Measurements from ENCODE around the gene KCNC2. TPM values are rescaled to one million over a fixed set of nuclear protein-coding genes. Genes with fewer than 3 reads are reported as not detected.

KCNC2 gene
- total RNA-seq, 1 experiment from 2014 or later: not detected

- Histone ChIP-seq H3K9me3 (ENCODE audit: control insufficient read depth, insufficient read depth, low read depth, low read length) (0 out of 2 replicates have a peak, but pooled peaks cover 2% of the 10 kb centered on the region), H3K4me1 (ENCODE audit: control insufficient read depth, insufficient read depth, low read length) (no peaks in the 10 kb centered on the region), H3K27ac (ENCODE audit: low read length) (no peak overlapping the region), H3K27me3 (ENCODE audit: control insufficient read depth, insufficient read depth, low read length) (no peaks in the 10 kb centered on the region), H3K4me3 (ENCODE audit: low read depth in 2 of 2, low read length in 2 of 2) (no peak overlapping the region), H3K36me3 (ENCODE audit: control insufficient read depth, insufficient read depth, low read length) (no peaks in the 10 kb centered on the region)
- ATAC-seq (no peak), DNase-seq (ENCODE audit: low read depth, low spot score) (no peak)
- BruUV-seq (replicated peaks): no TSS peak
- in situ Hi-C loops (cut with HindIII; ENCODE audit: low pct_unique_long_range_greater_than_20kb, low sequenced_read_pairs) (no loop called here), intact Hi-C loops (cut with micrococcal nuclease; ENCODE audit: unreplicated experiment) (no loop called here)
- POLR2A ChIA-PET: no interaction called here
- TF ChIP-seq, protein P1, sequence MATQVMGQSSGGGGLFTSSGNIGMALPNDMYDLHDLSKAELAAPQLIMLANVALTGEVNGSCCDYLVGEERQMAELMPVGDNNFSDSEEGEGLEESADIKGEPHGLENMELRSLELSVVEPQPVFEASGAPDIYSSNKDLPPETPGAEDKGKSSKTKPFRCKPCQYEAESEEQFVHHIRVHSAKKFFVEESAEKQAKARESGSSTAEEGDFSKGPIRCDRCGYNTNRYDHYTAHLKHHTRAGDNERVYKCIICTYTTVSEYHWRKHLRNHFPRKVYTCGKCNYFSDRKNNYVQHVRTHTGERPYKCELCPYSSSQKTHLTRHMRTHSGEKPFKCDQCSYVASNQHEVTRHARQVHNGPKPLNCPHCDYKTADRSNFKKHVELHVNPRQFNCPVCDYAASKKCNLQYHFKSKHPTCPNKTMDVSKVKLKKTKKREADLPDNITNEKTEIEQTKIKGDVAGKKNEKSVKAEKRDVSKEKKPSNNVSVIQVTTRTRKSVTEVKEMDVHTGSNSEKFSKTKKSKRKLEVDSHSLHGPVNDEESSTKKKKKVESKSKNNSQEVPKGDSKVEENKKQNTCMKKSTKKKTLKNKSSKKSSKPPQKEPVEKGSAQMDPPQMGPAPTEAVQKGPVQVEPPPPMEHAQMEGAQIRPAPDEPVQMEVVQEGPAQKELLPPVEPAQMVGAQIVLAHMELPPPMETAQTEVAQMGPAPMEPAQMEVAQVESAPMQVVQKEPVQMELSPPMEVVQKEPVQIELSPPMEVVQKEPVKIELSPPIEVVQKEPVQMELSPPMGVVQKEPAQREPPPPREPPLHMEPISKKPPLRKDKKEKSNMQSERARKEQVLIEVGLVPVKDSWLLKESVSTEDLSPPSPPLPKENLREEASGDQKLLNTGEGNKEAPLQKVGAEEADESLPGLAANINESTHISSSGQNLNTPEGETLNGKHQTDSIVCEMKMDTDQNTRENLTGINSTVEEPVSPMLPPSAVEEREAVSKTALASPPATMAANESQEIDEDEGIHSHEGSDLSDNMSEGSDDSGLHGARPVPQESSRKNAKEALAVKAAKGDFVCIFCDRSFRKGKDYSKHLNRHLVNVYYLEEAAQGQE (IDR thresholded peaks at IDR 0.05; ENCODE audit: insufficient read depth in 1 of 2, low read depth in 2 of 2, low read length in 1 of 2): no peak
- CTCF ChIA-PET: no interaction called here
Observed at GRCh38 chr12:75011120-75011519, 198.5 kb downstream of the KCNC2 start.

- no TSS peak for BruUV-seq (replicated peaks)
- Histone ChIP-seq H3K27ac (ENCODE audit: low read length) (no peak overlapping the region), H3K27me3 (ENCODE audit: control insufficient read depth, insufficient read depth, low read length) (no peaks in the 10 kb centered on the region), H3K36me3 (ENCODE audit: control insufficient read depth, insufficient read depth, low read length) (no peaks in the 10 kb centered on the region), H3K4me3 (ENCODE audit: low read depth in 2 of 2, low read length in 2 of 2) (no peak overlapping the region), H3K9me3 (ENCODE audit: control insufficient read depth, insufficient read depth, low read depth, low read length) (peaks cover 2% of the 10 kb centered on the region; the same call in 1 of the 2 replicates), H3K4me1 (ENCODE audit: control insufficient read depth, insufficient read depth, low read length) (no peaks in the 10 kb centered on the region)
- in situ Hi-C loops (cut with HindIII; ENCODE audit: low pct_unique_long_range_greater_than_20kb, low sequenced_read_pairs) (no loop called here), intact Hi-C loops (cut with micrococcal nuclease; ENCODE audit: unreplicated experiment) (no loop called here)
- CTCF ChIA-PET: no interaction called here
- DNase-seq (ENCODE audit: low read depth, low spot score) (no peak), ATAC-seq (no peak)
- POLR2A ChIA-PET: no interaction called here
- TF ChIP-seq POLR2AphosphoS5 (IDR thresholded peaks at IDR 0.05; ENCODE audit: low read depth, low read length) (no peak), SIN3A (IDR thresholded peaks at IDR 0.05; ENCODE audit: borderline replicate concordance, insufficient read depth, low read depth, low read length) (no peak), TCF7L2 (IDR thresholded peaks at IDR 0.05; ENCODE audit: low read depth, low read length) (no peak)
- TF ChIP-seq, protein P2, sequence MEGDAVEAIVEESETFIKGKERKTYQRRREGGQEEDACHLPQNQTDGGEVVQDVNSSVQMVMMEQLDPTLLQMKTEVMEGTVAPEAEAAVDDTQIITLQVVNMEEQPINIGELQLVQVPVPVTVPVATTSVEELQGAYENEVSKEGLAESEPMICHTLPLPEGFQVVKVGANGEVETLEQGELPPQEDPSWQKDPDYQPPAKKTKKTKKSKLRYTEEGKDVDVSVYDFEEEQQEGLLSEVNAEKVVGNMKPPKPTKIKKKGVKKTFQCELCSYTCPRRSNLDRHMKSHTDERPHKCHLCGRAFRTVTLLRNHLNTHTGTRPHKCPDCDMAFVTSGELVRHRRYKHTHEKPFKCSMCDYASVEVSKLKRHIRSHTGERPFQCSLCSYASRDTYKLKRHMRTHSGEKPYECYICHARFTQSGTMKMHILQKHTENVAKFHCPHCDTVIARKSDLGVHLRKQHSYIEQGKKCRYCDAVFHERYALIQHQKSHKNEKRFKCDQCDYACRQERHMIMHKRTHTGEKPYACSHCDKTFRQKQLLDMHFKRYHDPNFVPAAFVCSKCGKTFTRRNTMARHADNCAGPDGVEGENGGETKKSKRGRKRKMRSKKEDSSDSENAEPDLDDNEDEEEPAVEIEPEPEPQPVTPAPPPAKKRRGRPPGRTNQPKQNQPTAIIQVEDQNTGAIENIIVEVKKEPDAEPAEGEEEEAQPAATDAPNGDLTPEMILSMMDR (IDR thresholded peaks at IDR 0.05): no peak
- TF ChIP-seq, protein P1 (IDR thresholded peaks at IDR 0.05; ENCODE audit: insufficient read depth in 1 of 2, low read depth in 2 of 2, low read length in 1 of 2): no peak
Observed at GRCh38 chr12:75007133-75007532, 202.5 kb downstream of the KCNC2 start.
